ENCODE data around the gene DLG2.

DNA sequence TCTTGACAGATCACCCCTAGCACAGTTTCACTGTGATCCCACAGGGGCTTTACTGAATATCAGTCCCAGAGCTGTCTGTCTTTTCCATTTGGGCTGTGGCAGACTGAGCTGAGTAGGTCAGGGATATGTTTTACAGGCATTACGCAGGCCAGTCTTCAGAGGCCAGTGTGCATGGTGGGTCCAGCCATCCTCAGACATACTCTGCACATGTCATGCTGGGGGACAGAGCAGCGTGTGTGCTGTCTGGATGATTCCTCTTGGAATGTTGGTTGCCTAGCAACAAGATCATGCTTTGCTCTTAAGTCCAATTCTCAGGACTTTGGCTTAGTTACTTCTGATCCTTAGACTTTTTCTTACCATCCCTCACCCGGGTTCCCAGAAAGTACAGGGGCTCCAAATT lies 736.5 kb downstream of the DLG2 start:
- no peak for TF ChIP-seq POLR2A (IDR thresholded peaks at IDR 0.05)
- TF ChIP-seq, protein P1, sequence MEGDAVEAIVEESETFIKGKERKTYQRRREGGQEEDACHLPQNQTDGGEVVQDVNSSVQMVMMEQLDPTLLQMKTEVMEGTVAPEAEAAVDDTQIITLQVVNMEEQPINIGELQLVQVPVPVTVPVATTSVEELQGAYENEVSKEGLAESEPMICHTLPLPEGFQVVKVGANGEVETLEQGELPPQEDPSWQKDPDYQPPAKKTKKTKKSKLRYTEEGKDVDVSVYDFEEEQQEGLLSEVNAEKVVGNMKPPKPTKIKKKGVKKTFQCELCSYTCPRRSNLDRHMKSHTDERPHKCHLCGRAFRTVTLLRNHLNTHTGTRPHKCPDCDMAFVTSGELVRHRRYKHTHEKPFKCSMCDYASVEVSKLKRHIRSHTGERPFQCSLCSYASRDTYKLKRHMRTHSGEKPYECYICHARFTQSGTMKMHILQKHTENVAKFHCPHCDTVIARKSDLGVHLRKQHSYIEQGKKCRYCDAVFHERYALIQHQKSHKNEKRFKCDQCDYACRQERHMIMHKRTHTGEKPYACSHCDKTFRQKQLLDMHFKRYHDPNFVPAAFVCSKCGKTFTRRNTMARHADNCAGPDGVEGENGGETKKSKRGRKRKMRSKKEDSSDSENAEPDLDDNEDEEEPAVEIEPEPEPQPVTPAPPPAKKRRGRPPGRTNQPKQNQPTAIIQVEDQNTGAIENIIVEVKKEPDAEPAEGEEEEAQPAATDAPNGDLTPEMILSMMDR (IDR thresholded peaks at IDR 0.05) = no peak
